Measurements from ENCODE around the gene FBLN2.

FBLN2 gene

GRCh38 chr3:13653631-13654279, 104.8 kb downstream of the FBLN2 start:
- no peak for DNase-seq

- peak in 1 of 2 donors; percentile 46 for DNase-seq
Measured at GRCh38 chr3:13654330-13655060, 105.6 kb downstream of the FBLN2 start.

GRCh38 chr3:13655061-13655913, 106.4 kb downstream of the FBLN2 start:
- peak in 1 of 2 donors; percentile 30 for DNase-seq

- no peak for DNase-seq
Measured at GRCh38 chr3:13656584-13657301, 107.8 kb downstream of the FBLN2 start.

- DNase-seq = peak; percentile 57 to 76
Measured at GRCh38 chr3:13657660-13658435, 108.9 kb downstream of the FBLN2 start.

- no peak for DNase-seq
Measured at GRCh38 chr3:13658681-13659080, 109.8 kb downstream of the FBLN2 start.

GRCh38 chr3:13659221-13659969, 110.5 kb downstream of the FBLN2 start:
- DNase-seq = no peak

- DNase-seq = no peak
Measured at GRCh38 chr3:13660042-13660874, 111.3 kb downstream of the FBLN2 start.

- DNase-seq = no peak
Measured at GRCh38 chr3:13661121-13661520, 112.2 kb downstream of the FBLN2 start.

- no peak for DNase-seq
Measured at GRCh38 chr3:13662238-13662847, 113.4 kb downstream of the FBLN2 start.

GRCh38 chr3:13663781-13664535, 115.0 kb downstream of the FBLN2 start:
- DNase-seq = no peak

GRCh38 chr3:13665582-13666226, 116.8 kb downstream of the FBLN2 start:
- DNase-seq = no peak

GRCh38 chr3:13666227-13666619, 117.3 kb downstream of the FBLN2 start:
- DNase-seq = no peak

GRCh38 chr3:13666781-13667709, 118.1 kb downstream of the FBLN2 start:
- DNase-seq = no peak

- no peak for DNase-seq
Measured at GRCh38 chr3:13668136-13668535, 119.2 kb downstream of the FBLN2 start.

GRCh38 chr3:13669457-13669856, 120.5 kb downstream of the FBLN2 start:
- no peak for DNase-seq

GRCh38 chr3:13670292-13670691, 121.4 kb downstream of the FBLN2 start:
- no peak for DNase-seq
